ENCODE data around the gene ZNF579.
"Not testable (repeated sequence)": the region's sequence is repeated elsewhere in the genome, so short reads cannot be mapped to it uniquely, and the experiment has no call there.

- not testable (repeated sequence) for TF ChIP-seq PATZ1 (CRISPR knock-in tag; IDR thresholded peaks at IDR 0.05; ENCODE audit: borderline replicate concordance); ZC3H10 (CRISPR knock-in tag; IDR thresholded peaks at IDR 0.05); ZNF8 (CRISPR knock-in tag; IDR thresholded peaks at IDR 0.05); CSRNP3 (CRISPR knock-in tag; IDR thresholded peaks at IDR 0.05); ZFP30 (CRISPR knock-in tag; IDR thresholded peaks at IDR 0.05); ZNF565 (CRISPR knock-in tag; conservative IDR thresholded peaks at IDR 0.05; ENCODE audit: low read depth); ISL1 (CRISPR knock-in tag; IDR thresholded peaks at IDR 0.05); POU6F1 (CRISPR knock-in tag; IDR thresholded peaks at IDR 0.05; ENCODE audit: borderline replicate concordance, low read depth); GLIS3 (CRISPR knock-in tag; IDR thresholded peaks at IDR 0.05)
Observed at GRCh38 chr19:55583897-55584296, 3.2 kb upstream of the ZNF579 start.

All from SK-N-SH treated with all-trans-retinoic acid at 6 μM for 48 hours (cell line).